RWPE1 (cell line): ENCODE measurements around the gene AHCYL2.
A peak's percentile ranks its signal among the peaks of the same experiment; 100 is the strongest.

Experiments
- CTCF ChIA-PET: fragments of 350-600 bp; sonication (Branson Sonifier 250); formaldehyde crosslinking; extraction: SDS; loops from one replicate; lab custom pipeline; 2021; lab: Yijun Ruan, JAX
- POLR2A ChIA-PET: fragments of 400-600 bp; formaldehyde crosslinking; extraction: SDS; loops from one replicate; lab custom pipeline; 2020; ENCODE audit warnings: antibody characterized with exemption; ENCODE audit not compliant: low non-redundant PET; lab: Yijun Ruan, JAX
- DNase-seq: peaks from one replicate; pipeline ENCODE4 v3.0.0; 2012; ENCODE audit warnings: low spot score
- H3K27ac ChIP-seq: fragments of 450-650 bp; 2 replicates; pipeline ENCODE4 v1.5.1; 2017
- TF ChIP-seq, protein P1 (sequence below): fragments of 450-650 bp; conservative IDR thresholded peaks from 2 replicates; pipeline ENCODE4 v1.5.1; 2017; ENCODE audit warnings: low read depth, mild to moderate bottlenecking

Gene AHCYL2

DNA sequence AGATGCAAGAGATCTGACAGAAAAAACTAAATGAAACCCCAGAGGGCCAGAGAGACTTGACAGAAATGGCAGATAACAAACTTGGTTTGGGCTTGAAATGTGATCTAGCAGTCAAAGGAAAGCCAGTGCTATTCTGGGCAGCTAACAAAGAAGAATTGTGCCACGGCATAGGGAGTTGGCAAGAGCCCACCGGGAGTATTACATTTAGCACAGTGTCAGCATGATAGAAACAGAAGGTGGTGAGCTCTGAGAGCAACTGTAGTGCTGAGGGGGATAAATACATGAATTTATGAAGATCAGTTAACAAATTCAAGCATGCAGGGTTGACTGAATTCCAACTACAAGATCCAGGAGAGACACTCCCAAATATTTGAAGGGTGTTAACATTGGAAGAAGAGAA lies 91.1 kb downstream of the AHCYL2 start:
- POLR2A ChIA-PET, result no interaction called here
- TF ChIP-seq, protein P1, sequence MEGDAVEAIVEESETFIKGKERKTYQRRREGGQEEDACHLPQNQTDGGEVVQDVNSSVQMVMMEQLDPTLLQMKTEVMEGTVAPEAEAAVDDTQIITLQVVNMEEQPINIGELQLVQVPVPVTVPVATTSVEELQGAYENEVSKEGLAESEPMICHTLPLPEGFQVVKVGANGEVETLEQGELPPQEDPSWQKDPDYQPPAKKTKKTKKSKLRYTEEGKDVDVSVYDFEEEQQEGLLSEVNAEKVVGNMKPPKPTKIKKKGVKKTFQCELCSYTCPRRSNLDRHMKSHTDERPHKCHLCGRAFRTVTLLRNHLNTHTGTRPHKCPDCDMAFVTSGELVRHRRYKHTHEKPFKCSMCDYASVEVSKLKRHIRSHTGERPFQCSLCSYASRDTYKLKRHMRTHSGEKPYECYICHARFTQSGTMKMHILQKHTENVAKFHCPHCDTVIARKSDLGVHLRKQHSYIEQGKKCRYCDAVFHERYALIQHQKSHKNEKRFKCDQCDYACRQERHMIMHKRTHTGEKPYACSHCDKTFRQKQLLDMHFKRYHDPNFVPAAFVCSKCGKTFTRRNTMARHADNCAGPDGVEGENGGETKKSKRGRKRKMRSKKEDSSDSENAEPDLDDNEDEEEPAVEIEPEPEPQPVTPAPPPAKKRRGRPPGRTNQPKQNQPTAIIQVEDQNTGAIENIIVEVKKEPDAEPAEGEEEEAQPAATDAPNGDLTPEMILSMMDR, result no peak
- CTCF ChIA-PET, result no interaction called here
- DNase-seq, result no peak
- no peak overlapping the region for H3K27ac ChIP-seq

DNA sequence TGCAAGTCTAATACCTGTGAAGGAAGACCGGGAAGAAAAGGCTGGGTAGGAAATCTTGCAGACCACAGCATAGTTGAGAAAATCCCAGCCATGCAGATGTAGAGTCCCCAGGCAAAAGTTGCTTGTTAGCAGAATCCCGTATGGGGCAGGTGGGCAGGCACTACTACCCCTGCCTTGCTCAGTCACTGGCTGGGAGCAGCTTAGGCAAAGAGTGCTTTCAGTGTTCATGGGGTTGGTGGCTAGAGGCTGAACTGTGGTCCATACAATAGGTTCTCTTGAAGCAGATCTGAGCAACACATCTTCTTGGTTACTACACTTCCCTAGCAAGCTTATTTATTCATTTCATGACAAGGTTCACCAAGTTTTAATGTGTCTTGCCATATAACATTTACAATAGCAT lies 92.6 kb downstream of the AHCYL2 start:
- DNase-seq, result no peak
- POLR2A ChIA-PET, result no interaction called here
- TF ChIP-seq, protein P1, result no peak
- no peak overlapping the region for H3K27ac ChIP-seq
- CTCF ChIA-PET, result no interaction called here

DNA sequence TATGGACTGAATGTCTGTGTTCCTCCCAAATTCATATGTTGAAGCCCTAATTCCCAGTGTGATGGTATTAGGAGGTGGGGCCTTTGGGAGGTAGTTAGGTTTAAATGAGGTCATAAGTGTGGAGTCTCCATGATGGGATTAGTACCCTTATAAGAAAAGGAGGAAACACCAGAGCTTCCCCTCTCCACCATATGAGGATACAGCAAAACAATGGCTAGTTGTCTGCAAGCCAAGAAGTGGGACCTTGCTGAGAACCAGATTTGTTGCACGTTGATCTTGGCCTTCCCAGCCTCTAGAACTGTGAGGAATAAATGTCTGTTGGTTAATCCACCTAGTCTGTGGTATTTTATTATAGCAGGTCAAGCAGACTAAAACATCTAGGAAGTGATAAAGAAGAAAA lies 102.2 kb downstream of the AHCYL2 start:
- no peak for DNase-seq
- POLR2A ChIA-PET, result no interaction called here
- TF ChIP-seq, protein P1, result no peak
- H3K27ac ChIP-seq, result no peak overlapping the region
- CTCF ChIA-PET, result no interaction called here

DNA sequence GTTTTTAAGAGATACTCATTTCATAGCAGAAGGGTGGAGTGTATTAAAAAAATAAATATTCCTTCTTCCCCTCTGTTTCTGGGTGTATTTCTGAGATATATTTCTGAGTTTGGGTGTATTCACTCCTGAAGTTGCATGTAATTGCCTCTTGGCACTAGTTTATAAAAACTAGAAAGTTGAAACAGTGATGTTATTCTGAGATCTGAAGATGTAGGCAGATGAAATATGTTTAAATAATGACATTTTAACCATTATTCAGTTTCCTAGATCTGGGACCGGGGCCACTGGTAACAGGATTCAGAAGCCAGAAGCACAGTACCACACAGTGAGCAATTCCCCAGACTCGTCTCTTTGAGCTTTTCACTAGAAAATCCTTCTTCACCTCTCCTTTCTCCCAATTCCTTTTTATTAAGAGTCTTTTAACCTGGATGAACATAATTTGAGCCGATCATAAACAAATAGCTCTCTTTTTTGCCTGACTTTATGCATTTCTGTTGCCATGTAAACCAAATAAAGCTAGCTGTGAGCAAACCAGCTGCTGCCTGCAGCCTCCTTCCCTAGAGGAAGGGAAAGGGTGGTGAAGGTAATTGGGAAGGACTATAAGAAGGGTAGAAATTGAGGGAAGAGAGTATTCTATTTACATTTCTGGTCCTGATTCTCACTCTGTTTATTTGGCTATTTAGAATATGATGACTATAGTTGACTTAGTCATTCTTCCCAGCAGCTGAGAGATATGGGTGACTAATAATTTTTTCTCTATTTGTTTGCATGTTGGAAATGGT lies 107.6 kb downstream of the AHCYL2 start:
- CTCF ChIA-PET, result interaction anchor here (0.6 to 1.0 kb wide), 4 partner anchors 10 to 293 kb away, joined by 3 to 6 read pairs (median 3); no protein-coding TSS in a partner anchor
- DNase-seq, result peak; percentile 36
- TF ChIP-seq, protein P1, result no peak
- POLR2A ChIA-PET, result no interaction called here
- H3K27ac ChIP-seq, result no peak overlapping the region

DNA sequence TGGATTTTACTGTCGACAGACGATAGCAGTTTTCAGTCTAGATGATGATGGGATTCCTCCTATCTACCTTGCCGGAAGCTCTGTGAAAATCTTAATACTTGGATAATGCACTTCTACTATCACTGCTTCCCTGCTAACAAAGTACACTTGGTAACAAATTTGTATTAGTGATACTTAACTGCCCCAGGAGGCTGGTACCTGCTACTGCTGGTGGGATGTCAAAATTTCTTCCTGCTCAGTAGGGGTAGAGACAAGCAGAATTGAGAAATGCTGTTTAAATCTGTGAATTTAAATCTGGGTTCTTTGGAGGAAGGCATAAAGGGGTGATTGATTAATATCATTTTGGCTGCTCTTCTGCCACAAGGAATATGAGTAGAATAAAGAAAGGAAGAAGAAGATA lies 109.6 kb downstream of the AHCYL2 start:
- ChIA-PET POLR2A (no interaction called here), CTCF (interaction anchor here (1.1 kb wide), 1 partner anchor 8 kb away, joined by 3 read pairs; no protein-coding TSS in a partner anchor)
- TF ChIP-seq, protein P1, result no peak
- H3K27ac ChIP-seq, result no peak overlapping the region
- DNase-seq, result no peak

DNA sequence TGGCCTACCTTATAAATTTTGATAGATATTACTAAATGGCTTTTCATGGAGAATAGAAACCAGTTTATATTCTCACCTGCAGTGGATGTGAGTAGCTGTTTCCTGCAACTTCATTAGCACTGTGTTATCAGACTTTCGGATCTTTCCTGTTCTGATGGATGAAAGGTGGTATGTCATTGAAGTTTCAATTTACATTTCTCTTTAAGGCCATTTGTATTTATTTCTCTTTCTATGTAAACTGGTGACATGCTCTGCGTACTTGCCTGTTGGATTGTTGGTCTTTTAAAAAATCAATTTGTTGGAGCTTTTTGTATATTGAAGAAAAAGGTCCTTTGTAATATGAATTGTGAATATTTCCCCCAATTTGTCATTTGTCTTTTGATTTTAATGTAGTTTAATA lies 113.6 kb downstream of the AHCYL2 start:
- H3K27ac ChIP-seq, result no peak overlapping the region
- ChIA-PET POLR2A (no interaction called here), CTCF (no interaction called here)
- DNase-seq, result no peak
- TF ChIP-seq, protein P1, result no peak
